ENCODE measurements around the gene OAF. TPM values are rescaled to one million over a fixed set of nuclear protein-coding genes. Genes with fewer than 3 reads are reported as not detected.

Gene OAF
- total RNA-seq, 1 experiment from 2014 or later, result 32.3 TPM

DNA sequence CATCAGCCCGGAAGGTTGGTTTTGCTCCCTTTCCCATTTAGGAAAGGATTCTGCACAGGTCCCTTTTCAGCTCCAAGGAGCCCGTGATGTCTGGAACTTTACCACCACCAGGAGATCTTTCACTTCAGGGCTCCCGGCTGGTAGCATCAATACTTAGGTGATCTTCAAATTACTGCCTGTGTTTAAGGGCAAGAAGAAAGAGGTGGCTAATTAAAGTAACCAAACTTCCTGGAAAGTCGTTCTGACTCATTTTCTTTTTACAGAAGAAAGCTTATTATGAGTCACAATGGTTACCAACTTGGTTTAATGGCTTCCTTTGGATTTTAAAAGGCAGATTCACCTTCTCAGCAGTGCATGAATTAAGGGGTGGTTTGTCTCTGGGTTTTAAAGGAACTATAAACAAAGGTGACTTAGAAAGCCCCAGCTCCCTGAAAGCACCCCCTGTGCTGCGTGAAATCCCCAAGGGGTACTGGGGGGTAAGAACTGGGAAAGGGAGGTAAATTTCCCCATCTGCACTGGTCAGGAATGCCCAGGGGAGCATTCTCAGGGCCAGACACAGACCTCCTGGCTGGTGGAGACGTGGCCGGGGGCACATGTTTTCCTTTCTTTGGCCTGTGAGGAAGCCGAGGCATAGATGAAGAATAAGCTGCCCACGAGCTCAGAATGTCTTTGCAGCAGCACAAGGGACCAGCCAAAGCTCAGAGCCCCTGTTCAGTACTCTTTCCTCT is 37.9 kb downstream of the OAF start:
- Histone ChIP-seq H3K4me3 (replicated peaks in 1 of 2; ENCODE audit: low read depth in 1 of 2, low read length in 2 of 2) (peak overlapping the region in 1 of 2 experiments; percentile 22; a peak in 2 of 4 replicates), H4K20me1 (ENCODE audit: insufficient read depth) (no peaks in the 10 kb centered on the region), H3K4me2 (ENCODE audit: low read length) (peak overlapping the region; percentile 75), H3K27ac (ENCODE audit: low read depth, low read length) (no peak overlapping the region), H3K9ac (ENCODE audit: low read length) (peak overlapping the region; percentile 10; the same call in 1 of the 2 replicates), H2AFZ (ENCODE audit: low read depth, low read length, poor library complexity, severe bottlenecking) (peak overlapping the region; percentile 42), H3K9me3 (ENCODE audit: control insufficient read depth in 1 of 2, insufficient read depth in 1 of 2, low read depth in 1 of 2, low read length in 2 of 2) (no peaks in the 10 kb centered on the region), H3K27me3 (ENCODE audit: insufficient read depth, low read length) (peaks cover 5% of the 10 kb centered on the region; the same call in 1 of the 2 replicates), H3K9me2 (ENCODE audit: insufficient read depth) (no peaks in the 10 kb centered on the region), H3K36me3 (ENCODE audit: control insufficient read depth in 1 of 2, insufficient read depth in 2 of 2, low read length in 2 of 2) (no peaks in the 10 kb centered on the region), H3K79me2 (ENCODE audit: insufficient read depth, low read length) (no peaks in the 10 kb centered on the region), H3K4me1 (ENCODE audit: control insufficient read depth in 1 of 2, insufficient read depth in 2 of 2, low read length in 2 of 2) (peaks cover 12 to 22% of the 10 kb centered on the region in 2 experiments; a peak in 3 of 4 replicates)
- ChIA-PET RAD21 (ENCODE audit: low non-redundant PET in 1 of 2, low total read pairs in 2 of 2, uncharacterized antibody in 2 of 2, unreplicated experiment in 2 of 2) (no interaction called here), CTCF (interaction anchor here (0.6 to 2.2 kb wide), 6 partner anchors 18 to 67 kb away, joined by 3 to 8 read pairs (median 4); no protein-coding TSS in a partner anchor), POLR2A (interaction anchor here (0.7 to 2.1 kb wide), 4 partner anchors 12 to 54 kb away, joined by 3 to 11 read pairs (median 4); no protein-coding TSS in a partner anchor)
- ATAC-seq (peak; percentile 55), DNase-seq (ENCODE audit: low read depth, low spot score) (peak; percentile 56)
- no TSS peak for BruUV-seq (replicated peaks)
- intact Hi-C loops (cut with micrococcal nuclease), result no loop called here
- TF ChIP-seq YY1 (IDR thresholded peaks at IDR 0.05; ENCODE audit: extremely low read depth, insufficient replicate concordance, low read depth, low read length), result peak; percentile 48
- peak; percentile 94 for TF ChIP-seq JUND (IDR thresholded peaks at IDR 0.05)
- TF ChIP-seq EZH2 (IDR thresholded peaks at IDR 0.05), result no peak
- no peak for TF ChIP-seq TCF7L2 (IDR thresholded peaks at IDR 0.05; ENCODE audit: borderline replicate concordance, extremely low read depth, insufficient read depth, insufficient read length)
- peak; percentile 73 for TF ChIP-seq SP1 (IDR thresholded peaks at IDR 0.05; ENCODE audit: low read depth)
- peak; percentile 15; the same call in 1 of the 2 replicates for TF ChIP-seq RAD21 (IDR thresholded peaks at IDR 0.05; ENCODE audit: low read depth)
- 0 out of 2 replicates have a peak, but pooled peaks have one; percentile 51 for TF ChIP-seq SRF (IDR thresholded peaks at IDR 0.05; ENCODE audit: low read depth)
- peak; percentile 93 for TF ChIP-seq FOSL1 (IDR thresholded peaks at IDR 0.05; ENCODE audit: low read depth)
- no peak; the same call in 1 of the 2 replicates for TF ChIP-seq CEBPB (IDR thresholded peaks at IDR 0.05; ENCODE audit: low read depth)
- TF ChIP-seq CBX3 (IDR thresholded peaks at IDR 0.05; ENCODE audit: low read depth), result peak; percentile 60
- TF ChIP-seq, protein P1, sequence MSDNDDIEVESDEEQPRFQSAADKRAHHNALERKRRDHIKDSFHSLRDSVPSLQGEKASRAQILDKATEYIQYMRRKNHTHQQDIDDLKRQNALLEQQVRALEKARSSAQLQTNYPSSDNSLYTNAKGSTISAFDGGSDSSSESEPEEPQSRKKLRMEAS (IDR thresholded peaks at IDR 0.05), result peak; percentile 37

Data from HCT116 (cell line).